GM21447 (cell line): ENCODE results near the gene CDKN2D.

Experiments used
- ATAC-seq: cut with Tn5 transposase; IDR thresholded peaks from one replicate; pipeline ENCODE4 v1.9.1; 2021; ENCODE audit not compliant: unreplicated experiment

The CDKN2D gene

DNA sequence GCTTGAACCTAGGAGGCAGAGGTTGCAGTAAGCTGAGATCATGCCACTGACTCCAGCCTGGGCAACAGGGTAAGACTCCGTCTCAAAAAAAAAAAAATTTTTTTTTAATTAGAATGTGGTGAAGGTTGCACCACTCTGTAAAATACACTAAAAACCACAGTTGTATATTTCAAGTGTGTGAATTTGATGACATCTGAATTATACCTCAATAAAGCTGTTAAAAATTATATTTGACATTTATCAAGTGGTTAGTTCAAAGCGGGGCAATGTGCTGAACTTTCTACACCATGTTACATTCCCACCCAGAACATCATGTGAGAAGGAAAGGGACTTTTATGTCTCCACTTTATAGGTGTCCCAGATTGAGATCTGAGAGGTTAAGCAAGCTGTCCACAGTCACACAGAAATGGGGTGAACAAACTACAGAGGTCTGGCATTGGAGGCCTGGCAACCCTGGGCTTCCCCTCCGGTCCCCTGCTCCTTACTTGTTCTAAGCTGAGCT is 45.6 kb downstream of the CDKN2D start:
- ATAC-seq, result no peak

DNA sequence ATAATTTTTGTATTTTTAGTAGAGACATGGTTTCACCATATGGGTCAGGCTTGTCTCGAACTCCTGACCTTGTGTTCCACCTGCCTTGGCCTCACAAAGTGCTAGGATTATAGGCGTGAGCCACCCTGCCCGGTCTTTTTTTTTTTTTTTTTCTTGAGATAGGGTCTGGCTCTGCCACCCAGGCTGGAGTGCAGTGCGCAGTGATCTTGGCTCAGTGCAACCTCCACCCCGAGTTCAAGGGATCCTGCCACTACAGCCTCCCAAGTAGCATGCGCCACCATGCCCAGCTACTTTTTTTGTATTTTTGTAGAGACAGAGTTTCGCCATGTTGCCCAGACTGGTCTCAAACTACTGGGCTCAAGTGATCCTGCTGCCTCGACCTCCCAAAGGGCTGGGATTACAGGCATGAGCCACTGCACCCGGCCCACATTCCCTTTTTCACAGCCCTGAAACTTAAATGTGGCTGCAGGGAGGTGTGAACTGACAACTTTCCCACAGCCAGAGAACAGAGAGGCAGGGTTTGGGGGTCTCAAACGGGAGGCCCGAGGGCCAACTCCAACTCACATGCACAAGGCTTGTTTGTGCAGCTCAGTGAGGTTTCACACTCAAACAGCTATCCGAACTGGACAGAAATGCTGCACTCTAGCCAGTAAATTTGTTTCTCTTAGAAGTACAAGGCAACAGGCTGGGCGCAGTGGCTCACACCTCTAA is 47.2 kb downstream of the CDKN2D start:
- no peak for ATAC-seq

DNA sequence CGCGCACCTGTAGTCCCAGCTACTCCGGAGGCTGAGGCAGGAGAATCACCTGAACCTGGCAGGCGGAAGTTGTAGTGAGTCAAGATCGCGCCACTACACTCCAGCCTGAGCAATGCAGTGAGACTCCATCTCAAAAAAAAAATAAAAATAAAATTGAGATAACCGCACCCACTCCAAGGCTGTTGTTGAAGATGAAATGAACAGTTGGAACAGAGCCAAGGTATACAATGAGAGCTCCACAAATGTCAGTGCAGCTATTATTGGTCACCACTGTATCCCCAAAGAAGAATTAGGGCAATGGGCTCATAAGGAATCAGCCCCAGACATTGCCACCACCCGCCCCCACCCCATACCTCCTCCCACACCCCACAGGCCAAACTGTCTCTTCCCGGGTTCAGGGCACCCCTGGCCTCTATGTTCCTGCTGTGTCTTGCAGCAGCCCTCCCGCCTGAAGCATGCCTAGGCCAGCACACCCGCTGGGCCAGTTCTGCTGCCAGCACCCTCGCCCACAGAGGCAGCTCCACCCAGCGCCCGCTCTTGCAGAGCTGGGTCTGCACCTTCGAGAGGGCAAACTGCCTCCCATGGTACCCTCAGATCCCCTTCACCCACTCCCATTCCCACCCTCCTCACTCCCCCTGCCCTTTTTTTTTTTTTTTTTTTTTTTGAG is 48.0 kb downstream of the CDKN2D start:
- no peak for ATAC-seq

DNA sequence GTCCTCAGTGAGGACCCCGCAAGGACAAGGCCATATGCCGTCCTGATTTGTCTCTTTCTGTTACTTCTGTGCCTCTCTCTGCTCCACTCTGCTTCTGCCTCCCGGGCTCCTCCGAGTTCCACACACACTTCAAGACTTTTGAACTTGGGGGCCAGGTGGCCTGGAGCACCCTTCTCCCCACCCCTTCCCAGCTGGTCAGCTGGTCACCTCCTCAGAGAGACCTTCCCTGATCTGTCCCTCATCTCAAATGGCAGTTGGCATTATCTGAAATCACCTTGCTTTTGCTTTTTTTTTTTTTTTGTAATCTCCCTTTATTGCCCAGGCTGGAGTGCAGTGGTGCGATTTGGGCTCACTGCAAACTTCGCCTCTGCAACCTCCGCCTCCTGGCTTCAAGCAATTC is 49.4 kb downstream of the CDKN2D start:
- ATAC-seq, result no peak

DNA sequence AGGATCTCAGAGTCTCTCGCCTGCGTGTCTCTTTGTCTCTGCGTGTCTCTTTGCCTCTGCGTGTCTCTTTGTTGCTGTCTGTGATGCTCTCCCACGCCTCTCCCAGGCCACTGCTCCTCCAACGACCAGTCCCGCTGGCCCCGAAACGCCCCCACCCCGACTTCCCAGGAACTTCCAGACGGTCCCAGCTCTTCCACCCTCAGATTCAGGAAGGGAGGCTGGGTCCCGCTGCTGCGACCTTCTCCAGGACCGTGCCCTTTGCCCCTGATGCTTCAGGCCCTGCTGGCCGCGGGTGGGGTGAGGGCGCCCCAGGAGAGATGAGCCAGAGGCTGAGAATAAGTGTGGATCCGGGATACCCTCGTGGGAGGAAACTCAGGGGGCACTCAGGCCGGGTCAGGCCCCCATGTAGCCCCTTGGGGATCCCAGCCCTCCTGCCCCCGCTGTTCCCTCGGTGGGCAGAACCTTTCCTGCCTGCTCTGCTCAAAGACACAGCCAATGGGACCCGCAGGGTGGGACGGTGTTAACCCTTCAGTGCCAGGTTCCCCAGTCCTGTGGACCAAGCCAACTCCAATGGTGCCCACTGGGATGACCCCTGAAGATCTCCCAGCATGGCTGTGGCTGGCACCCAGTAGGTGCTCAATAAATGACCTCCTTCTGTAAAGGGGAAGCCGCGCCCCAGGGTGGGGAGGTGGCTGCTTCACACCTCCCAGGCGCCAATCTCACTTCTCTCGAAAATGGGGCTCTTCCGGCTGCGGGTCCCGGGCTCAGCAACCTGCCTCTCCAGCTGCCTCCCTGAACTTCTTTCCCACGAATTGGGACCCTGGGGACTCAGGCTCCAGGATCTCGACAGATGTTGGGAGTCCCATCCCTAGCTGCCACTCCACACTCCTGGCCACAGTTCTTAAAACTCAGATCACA is 50.1 kb downstream of the CDKN2D start:
- ATAC-seq, result no peak

DNA sequence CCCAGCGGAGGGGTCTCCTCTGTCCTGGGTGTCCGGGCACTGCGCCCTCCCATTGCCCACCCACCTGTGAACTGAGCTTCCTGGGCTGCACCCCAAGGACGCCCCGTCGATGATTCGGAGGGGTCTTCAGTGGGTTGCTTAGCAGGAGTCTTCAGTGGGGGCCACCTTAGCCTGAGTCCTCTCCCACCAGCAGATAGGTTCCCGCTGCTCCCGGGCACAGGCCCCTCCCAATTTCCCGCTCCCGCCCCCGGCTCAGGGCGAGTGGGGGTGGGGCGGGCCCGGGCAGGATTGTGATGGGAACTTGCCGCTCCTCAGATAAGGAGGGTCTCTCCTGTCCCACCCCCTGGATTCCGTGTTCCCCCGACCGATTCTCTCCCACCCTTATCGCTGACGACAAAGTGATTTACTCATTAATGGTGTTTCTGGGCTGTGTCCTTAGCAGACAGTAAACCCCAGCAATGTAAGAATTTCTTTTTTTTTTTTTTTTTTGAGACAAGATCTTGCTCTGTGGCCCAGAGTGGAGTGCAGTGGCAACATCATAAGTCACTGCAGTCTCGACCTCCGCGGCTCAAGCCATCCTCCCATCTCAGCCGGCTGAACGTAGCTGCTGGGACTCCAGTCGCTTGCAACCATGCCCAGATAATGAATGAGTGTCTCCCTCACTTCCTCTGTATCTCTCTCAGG is 50.9 kb downstream of the CDKN2D start:
- ATAC-seq, result no peak

DNA sequence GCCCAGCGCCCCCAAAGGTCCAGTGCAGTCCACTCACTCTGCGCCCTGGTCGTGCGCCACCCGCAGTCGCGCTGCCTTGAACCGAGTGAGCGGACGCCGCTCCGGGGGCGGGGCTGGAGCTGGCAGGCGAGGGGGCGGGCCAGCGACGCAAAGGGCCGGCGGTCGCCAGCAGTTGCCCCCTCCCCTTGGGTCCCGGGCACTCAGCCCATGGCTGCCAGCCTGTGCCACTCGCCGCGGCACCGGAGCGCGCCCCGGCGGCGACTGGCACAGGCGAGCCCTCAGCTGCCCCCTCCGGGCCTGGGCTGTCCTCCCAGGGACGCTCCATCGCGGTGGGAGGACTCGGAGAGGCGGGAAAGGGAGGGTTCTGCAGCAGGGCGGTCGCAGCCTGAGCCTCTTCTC is 51.4 kb downstream of the CDKN2D start, which contains the start of gene S1PR5:
TSS of gene S1PR5 (minus strand) at position 87 of the 399 bp plus-strand sequence. CDS start 2,436 bp downstream, outside the sequence.
- no peak for ATAC-seq

DNA sequence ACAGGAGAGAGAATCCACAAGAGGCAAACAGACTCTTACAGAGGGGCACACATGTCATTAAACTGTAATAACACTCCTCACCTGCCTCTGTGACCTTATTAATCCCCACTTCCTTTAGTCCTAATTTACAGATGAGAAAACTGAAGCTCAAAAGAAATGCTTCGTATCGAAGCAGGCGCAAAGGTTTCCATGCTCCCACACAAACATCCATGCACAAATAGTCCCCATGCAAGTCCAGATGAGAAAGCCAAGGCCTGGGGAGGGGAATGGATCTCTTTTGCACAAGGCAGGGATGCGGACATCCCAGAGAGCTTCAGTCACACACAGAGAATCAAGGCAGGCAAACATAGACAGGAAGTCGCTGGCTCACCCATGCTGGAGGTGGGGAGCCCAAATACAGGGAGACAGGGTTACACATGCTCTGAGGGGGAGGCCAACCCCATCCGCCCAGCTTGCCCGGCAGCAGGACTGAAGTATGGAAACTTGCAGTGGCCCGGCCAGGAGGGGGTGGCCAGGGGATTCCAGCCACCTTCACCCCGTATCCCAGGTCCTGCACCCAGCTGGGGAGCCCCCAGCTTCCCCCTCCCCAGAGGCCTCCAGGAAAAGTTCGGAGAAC is 52.0 kb downstream of the CDKN2D start:
- ATAC-seq, result no peak
